Measurements from ENCODE around the gene KRTAP4-5. TPM values are rescaled to one million over a fixed set of nuclear protein-coding genes. Genes with fewer than 3 reads are reported as not detected.
"Not testable (repeated sequence)": the region's sequence is repeated elsewhere in the genome, so short reads cannot be mapped to it uniquely, and the experiment has no call there.

KRTAP4-5 gene
- total and polyA plus RNA-seq, 2 of the 13 experiments (the other 11 are each of a cell fraction or from before 2014, with no cell fraction given) = not detected

DNA sequence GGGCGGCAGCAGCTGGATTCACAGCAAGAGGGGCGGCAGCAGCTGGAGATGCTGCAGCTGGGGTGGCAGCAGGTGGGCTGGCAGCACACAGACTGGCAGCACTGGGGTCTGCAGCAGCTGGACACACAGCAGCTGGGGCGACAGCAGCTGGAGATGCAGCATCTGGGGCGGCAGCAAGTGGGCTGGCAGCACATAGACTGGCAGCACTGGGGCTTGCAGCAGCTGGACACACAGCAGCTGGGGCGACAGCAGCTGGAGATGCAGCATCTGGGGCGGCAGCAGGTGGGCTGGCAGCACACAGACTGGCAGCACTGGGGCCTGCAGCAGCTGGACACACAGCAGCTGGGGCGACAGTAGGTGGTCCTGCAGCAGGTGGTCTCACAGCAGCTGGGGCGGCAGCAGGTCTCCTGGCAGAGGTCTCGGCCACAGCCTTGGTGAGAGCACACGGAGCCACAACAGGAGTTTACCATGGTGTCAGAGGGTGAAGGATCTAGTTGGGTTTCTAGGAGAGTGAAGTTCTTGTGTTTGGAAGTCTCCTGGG, 31.7 kb downstream of the KRTAP4-5 start, which contains the start of gene KRTAP4-11:
Gene KRTAP4-11 (minus strand): TSS at position 528 of the 541 bp plus-strand sequence. CDS start 58 bp downstream, at position 470.
- not testable (repeated sequence) for FAIRE-seq; BruUV-seq (replicated peaks)

DNA sequence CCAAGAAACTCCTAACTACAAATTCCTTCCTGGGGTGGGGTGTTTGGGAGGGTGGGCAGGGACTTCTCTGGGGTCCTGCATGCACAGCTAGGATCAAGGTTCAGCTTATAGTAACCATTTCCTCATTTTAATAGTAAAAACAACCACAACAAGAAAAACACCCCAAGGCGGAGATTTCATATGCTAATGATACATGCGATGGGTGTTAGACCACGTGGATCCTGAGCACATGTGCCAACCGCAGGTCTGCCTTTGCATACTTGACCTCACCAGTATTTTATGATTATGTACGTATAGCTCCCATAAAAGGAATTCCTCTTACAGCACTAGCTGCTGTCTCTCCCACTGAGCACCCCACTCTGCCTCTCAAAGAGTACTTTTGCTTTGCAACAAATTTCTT, 33.3 kb downstream of the KRTAP4-5 start:
- POLR2A ChIA-PET = no interaction called here
- BruUV-seq (replicated peaks) = no TSS peak

More for the DNA sequence above, 31.7 kb downstream of the KRTAP4-5 start, which contains the start of gene KRTAP4-11:
- H3K79me2 ChIP-seq (ENCODE audit: insufficient read depth, low read length); H3K9ac ChIP-seq (ENCODE audit: insufficient read depth, low read depth, low read length); H3K4me2 ChIP-seq (ENCODE audit: low read depth, low read length); H3K36me3 ChIP-seq (replicated peaks in 1 of 2; ENCODE audit: control insufficient read depth in 1 of 2, insufficient read depth in 2 of 2, low read length in 2 of 2); H3K4me1 ChIP-seq (ENCODE audit: insufficient read depth, low read length); POLR2A ChIA-PET; H3K27me3 ChIP-seq (ENCODE audit: control insufficient read depth in 1 of 2, insufficient read depth in 2 of 2, low read length in 2 of 2); H3K27ac ChIP-seq (ENCODE audit: extremely low read length, insufficient read depth, low read length); H4K20me1 ChIP-seq (ENCODE audit: insufficient read depth, low read length); H3K9me3 ChIP-seq (ENCODE audit: low read length); intact Hi-C loops (cut with micrococcal nuclease; ENCODE audit: unreplicated experiment); in situ Hi-C loops (cut with HindIII; ENCODE audit: extremely low pct_ligation_motif_present, low pct_unique_long_range_greater_than_20kb); CTCF ChIA-PET (ENCODE audit: low intra/inter-chr PET ratio, low total read pairs); ATAC-seq; DNase-seq (ENCODE audit: low spot score); H3K4me3 ChIP-seq (replicated peaks in 1 of 3; ENCODE audit: insufficient read depth in 1 of 3, low read depth in 2 of 3, low read length in 3 of 3); H2AFZ ChIP-seq (ENCODE audit: low read length): not testable (repeated sequence)
- WGBS (ENCODE audit: low lambda C conversion rate) = 0% methylated on average over 3 of the region's 10 CpGs

More for the DNA sequence above, 33.3 kb downstream of the KRTAP4-5 start:
- Histone ChIP-seq H3K27ac (ENCODE audit: extremely low read length, insufficient read depth, low read length) (no peak overlapping the region), H3K4me1 (ENCODE audit: insufficient read depth, low read length) (no peaks in the 10 kb centered on the region), H3K79me2 (ENCODE audit: insufficient read depth, low read length) (no peaks in the 10 kb centered on the region), H4K20me1 (ENCODE audit: insufficient read depth, low read length) (no peaks in the 10 kb centered on the region), H2AFZ (ENCODE audit: low read length) (no peak overlapping the region), H3K4me2 (ENCODE audit: low read depth, low read length) (no peak overlapping the region), H3K9ac (ENCODE audit: insufficient read depth, low read depth, low read length) (no peak overlapping the region), H3K4me3 (replicated peaks in 1 of 3; ENCODE audit: insufficient read depth in 1 of 3, low read depth in 2 of 3, low read length in 3 of 3) (no peak overlapping the region), H3K9me3 (ENCODE audit: low read length) (peaks cover 3% of the 10 kb centered on the region; the same call in 1 of the 2 replicates), H3K36me3 (replicated peaks in 1 of 2; ENCODE audit: control insufficient read depth in 1 of 2, insufficient read depth in 2 of 2, low read length in 2 of 2) (no peaks in the 10 kb centered on the region), H3K27me3 (ENCODE audit: control insufficient read depth in 1 of 2, insufficient read depth in 2 of 2, low read length in 2 of 2) (peaks cover 0 to 4% of the 10 kb centered on the region in 2 experiments; a peak in 2 of 5 replicates)
- intact Hi-C loops (cut with micrococcal nuclease; ENCODE audit: unreplicated experiment) = no loop called here
- CTCF ChIA-PET (ENCODE audit: low intra/inter-chr PET ratio, low total read pairs) = no interaction called here
- FAIRE-seq (no peak), DNase-seq (ENCODE audit: low spot score) (no peak), ATAC-seq (no peak)
- TF ChIP-seq MIER3 (CRISPR knock-in tag; IDR thresholded peaks at IDR 0.05; ENCODE audit: borderline replicate concordance) = no peak
- no peak for TF ChIP-seq ZNF260 (CRISPR knock-in tag; IDR thresholded peaks at IDR 0.05; ENCODE audit: borderline replicate concordance, low read depth)
- TF ChIP-seq, protein P1, sequence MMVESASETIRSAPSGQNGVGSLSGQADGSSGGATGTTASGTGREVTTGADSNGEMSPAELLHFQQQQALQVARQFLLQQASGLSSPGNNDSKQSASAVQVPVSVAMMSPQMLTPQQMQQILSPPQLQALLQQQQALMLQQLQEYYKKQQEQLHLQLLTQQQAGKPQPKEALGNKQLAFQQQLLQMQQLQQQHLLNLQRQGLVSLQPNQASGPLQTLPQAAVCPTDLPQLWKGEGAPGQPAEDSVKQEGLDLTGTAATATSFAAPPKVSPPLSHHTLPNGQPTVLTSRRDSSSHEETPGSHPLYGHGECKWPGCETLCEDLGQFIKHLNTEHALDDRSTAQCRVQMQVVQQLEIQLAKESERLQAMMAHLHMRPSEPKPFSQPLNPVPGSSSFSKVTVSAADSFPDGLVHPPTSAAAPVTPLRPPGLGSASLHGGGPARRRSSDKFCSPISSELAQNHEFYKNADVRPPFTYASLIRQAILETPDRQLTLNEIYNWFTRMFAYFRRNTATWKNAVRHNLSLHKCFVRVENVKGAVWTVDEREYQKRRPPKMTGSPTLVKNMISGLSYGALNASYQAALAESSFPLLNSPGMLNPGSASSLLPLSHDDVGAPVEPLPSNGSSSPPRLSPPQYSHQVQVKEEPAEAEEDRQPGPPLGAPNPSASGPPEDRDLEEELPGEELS (CRISPR knock-in tag; IDR thresholded peaks at IDR 0.05) = no peak
- TF ChIP-seq MTF2 (CRISPR knock-in tag; IDR thresholded peaks at IDR 0.05; ENCODE audit: borderline replicate concordance) = no peak
- TF ChIP-seq ZNF670 (CRISPR knock-in tag; IDR thresholded peaks at IDR 0.05; ENCODE audit: borderline replicate concordance) = no peak
- no peak for TF ChIP-seq ZNF83 (CRISPR knock-in tag; IDR thresholded peaks at IDR 0.05; ENCODE audit: borderline replicate concordance)
- no peak for TF ChIP-seq KAT2B (IDR thresholded peaks at IDR 0.05; ENCODE audit: borderline replicate concordance, low read depth, low read length)
- TF ChIP-seq MATR3 (CRISPR knock-in tag; IDR thresholded peaks at IDR 0.05) = no peak
- TF ChIP-seq MED1 (CRISPR knock-in tag; IDR thresholded peaks at IDR 0.05) = no peak
- TF ChIP-seq MZF1 (CRISPR knock-in tag; IDR thresholded peaks at IDR 0.05; ENCODE audit: borderline replicate concordance) = no peak
- in situ Hi-C loops (cut with HindIII; ENCODE audit: extremely low pct_ligation_motif_present, low pct_unique_long_range_greater_than_20kb) = no loop called here
- WGBS (ENCODE audit: low lambda C conversion rate) = 39% methylated on average over 5 of the region's 5 CpGs

All from HepG2 (cell line).